HG02798 (cell line): Measurements from ENCODE around the gene CCDC148.

ENCODE experiments used
- ATAC-seq: cut with Tn5 transposase; IDR thresholded peaks from one replicate; pipeline ENCODE4 v1.9.1; 2021; ENCODE audit warnings: mild to moderate bottlenecking; ENCODE audit not compliant: unreplicated experiment, poor library complexity

Gene CCDC148

GRCh38 chr2:158187908-158188307, 268.6 kb downstream of the CCDC148 start:
- ATAC-seq, result no peak

- ATAC-seq, result no peak
These were observed 271.8 kb downstream of the CCDC148 start for GRCh38 chr2:158184556-158185343.

GRCh38 chr2:158184001-158184400, 272.6 kb downstream of the CCDC148 start:
- ATAC-seq, result no peak

GRCh38 chr2:158182676-158183295, 273.8 kb downstream of the CCDC148 start:
- ATAC-seq, result no peak

GRCh38 chr2:158181171-158181570, 275.4 kb downstream of the CCDC148 start:
- ATAC-seq, result no peak

GRCh38 chr2:158179660-158180059, 276.9 kb downstream of the CCDC148 start:
- peak; percentile 56 for ATAC-seq

- no peak for ATAC-seq
These were observed 277.9 kb downstream of the CCDC148 start for GRCh38 chr2:158178646-158179045.

- ATAC-seq, result no peak
These were observed 281.6 kb downstream of the CCDC148 start for GRCh38 chr2:158174956-158175355.

- no peak for ATAC-seq
These were observed 282.1 kb downstream of the CCDC148 start for GRCh38 chr2:158174495-158174894.

- no peak for ATAC-seq
These were observed 283.8 kb downstream of the CCDC148 start for GRCh38 chr2:158172719-158173118.

GRCh38 chr2:158154596-158154995, 302.0 kb downstream of the CCDC148 start:
- no peak for ATAC-seq

GRCh38 chr2:158153270-158154015, 303.1 kb downstream of the CCDC148 start:
- ATAC-seq, result no peak

- ATAC-seq, result no peak
These were observed 311.5 kb downstream of the CCDC148 start for GRCh38 chr2:158144914-158145625.

GRCh38 chr2:158143703-158144360, 312.7 kb downstream of the CCDC148 start:
- no peak for ATAC-seq

GRCh38 chr2:158142568-158143332, 313.8 kb downstream of the CCDC148 start:
- ATAC-seq, result no peak

- ATAC-seq, result no peak
These were observed 314.4 kb downstream of the CCDC148 start for GRCh38 chr2:158142165-158142564.

- no peak for ATAC-seq
These were observed 316.4 kb downstream of the CCDC148 start for GRCh38 chr2:158140201-158140600.

- no peak for ATAC-seq
These were observed 318.3 kb downstream of the CCDC148 start for GRCh38 chr2:158138255-158138654.

- no peak for ATAC-seq
These were observed 321.5 kb downstream of the CCDC148 start for GRCh38 chr2:158135096-158135495.
